Effector memory CD4-positive, alpha-beta T cell (primary cell): ENCODE data around the gene BCLAF3.

Experiments
- DNase-seq, 3 donors: peaks; one replicate each; pipeline ENCODE4 v3.0.0-alpha.2; 2020
- H3K27ac ChIP-seq: 2 replicates; pipeline ENCODE4 v1.7.0; 2013; ENCODE audit warnings: mild to moderate bottlenecking, low read length, moderate library complexity; ENCODE audit not compliant: insufficient read depth, poor library complexity, severe bottlenecking
- H3K27me3 ChIP-seq: replicated peaks from 2 replicates; pipeline ENCODE4 v1.7.0; 2013; ENCODE audit warnings: mild to moderate bottlenecking, low read length; ENCODE audit not compliant: insufficient read depth, control insufficient read depth, poor library complexity, severe bottlenecking
- H3K36me3 ChIP-seq: 2 replicates; pipeline ENCODE4 v1.7.0; 2013; ENCODE audit warnings: mild to moderate bottlenecking, low read length, moderate library complexity; ENCODE audit not compliant: control insufficient read depth, insufficient read depth
- H3K4me1 ChIP-seq: 2 replicates; pipeline ENCODE4 v1.7.0; 2013; ENCODE audit warnings: low read length, mild to moderate bottlenecking; ENCODE audit not compliant: control insufficient read depth, insufficient read depth, poor library complexity, severe bottlenecking
- H3K4me3 ChIP-seq: 2 replicates; pipeline ENCODE4 v1.7.0; 2013; ENCODE audit warnings: low read length, low read depth, mild to moderate bottlenecking; ENCODE audit not compliant: insufficient read depth, poor library complexity, severe bottlenecking
- H3K9me3 ChIP-seq: 2 replicates; pipeline ENCODE4 v1.7.0; 2013; ENCODE audit warnings: mild to moderate bottlenecking, low read length, moderate library complexity; ENCODE audit not compliant: control insufficient read depth

Gene BCLAF3

GRCh38 chrX:20015422-20015821 is 24.6 kb upstream of the BCLAF3 start:
- Histone ChIP-seq H3K27ac (no peak overlapping the region), H3K27me3 (no peaks in the 10 kb centered on the region), H3K9me3 (no peaks in the 10 kb centered on the region), H3K4me3 (no peak overlapping the region), H3K4me1 (no peaks in the 10 kb centered on the region), H3K36me3 (no peaks in the 10 kb centered on the region)
- no peak for DNase-seq

- no peaks in the 10 kb centered on the region for H3K27me3 ChIP-seq
These were observed 20.7 kb upstream of the BCLAF3 start for GRCh38 chrX:20011608-20012007.

GRCh38 chrX:20007962-20008622 is 17.2 kb upstream of the BCLAF3 start:
- Histone ChIP-seq H3K9me3 (no peaks in the 10 kb centered on the region), H3K27ac (no peak overlapping the region), H3K27me3 (no peaks in the 10 kb centered on the region), H3K4me3 (no peak overlapping the region), H3K4me1 (no peaks in the 10 kb centered on the region), H3K36me3 (no peaks in the 10 kb centered on the region)
- DNase-seq, result no peak

More at GRCh38 chrX:20011608-20012007, 20.7 kb upstream of the BCLAF3 start:
- no peak for DNase-seq
- H3K4me1 ChIP-seq, result no peaks in the 10 kb centered on the region
- no peaks in the 10 kb centered on the region for H3K36me3 ChIP-seq
- no peak overlapping the region for H3K4me3 ChIP-seq
- H3K27ac ChIP-seq, result no peak overlapping the region
- no peaks in the 10 kb centered on the region for H3K9me3 ChIP-seq

- Histone ChIP-seq H3K36me3 (no peaks in the 10 kb centered on the region), H3K27me3 (no peaks in the 10 kb centered on the region), H3K4me1 (no peaks in the 10 kb centered on the region), H3K9me3 (no peaks in the 10 kb centered on the region), H3K27ac (no peak overlapping the region), H3K4me3 (no peak overlapping the region)
- no peak for DNase-seq
These were observed 15.0 kb upstream of the BCLAF3 start for GRCh38 chrX:20005883-20006282.

- H3K36me3 ChIP-seq, result no peaks in the 10 kb centered on the region
- H3K4me3 ChIP-seq, result no peak overlapping the region
- H3K27me3 ChIP-seq, result no peaks in the 10 kb centered on the region
- no peaks in the 10 kb centered on the region for H3K4me1 ChIP-seq
- no peaks in the 10 kb centered on the region for H3K9me3 ChIP-seq
- no peak for DNase-seq
- H3K27ac ChIP-seq, result no peak overlapping the region
These were observed 10.7 kb upstream of the BCLAF3 start for GRCh38 chrX:20001588-20001987.

- no peaks in the 10 kb centered on the region for H3K4me1 ChIP-seq
- no peaks in the 10 kb centered on the region for H3K9me3 ChIP-seq
- H3K27ac ChIP-seq, result peak overlapping the region; percentile 62
- H3K4me3 ChIP-seq, result peak overlapping the region; percentile 48
- no peak for DNase-seq
- no peaks in the 10 kb centered on the region for H3K36me3 ChIP-seq
- no peaks in the 10 kb centered on the region for H3K27me3 ChIP-seq
These were observed 473 bp upstream of the BCLAF3 start for GRCh38 chrX:19991350-19991718.

GRCh38 chrX:19990151-19990555 is 708 bp downstream of the BCLAF3 start:
- H3K4me3 ChIP-seq, result peak overlapping the region; percentile 72
- H3K27ac ChIP-seq, result peak overlapping the region; percentile 68
- no peaks in the 10 kb centered on the region for H3K4me1 ChIP-seq
- H3K9me3 ChIP-seq, result no peaks in the 10 kb centered on the region
- H3K36me3 ChIP-seq, result no peaks in the 10 kb centered on the region
- no peaks in the 10 kb centered on the region for H3K27me3 ChIP-seq
- DNase-seq, result no peak

GRCh38 chrX:19987856-19988255 is 3.0 kb downstream of the BCLAF3 start:
- Histone ChIP-seq H3K36me3 (no peaks in the 10 kb centered on the region), H3K27ac (no peak overlapping the region), H3K4me1 (no peaks in the 10 kb centered on the region), H3K9me3 (no peaks in the 10 kb centered on the region), H3K27me3 (no peaks in the 10 kb centered on the region), H3K4me3 (no peak overlapping the region)
- DNase-seq, result no peak

GRCh38 chrX:19986531-19986930 is 4.3 kb downstream of the BCLAF3 start:
- Histone ChIP-seq H3K27ac (no peak overlapping the region), H3K27me3 (no peaks in the 10 kb centered on the region), H3K4me3 (no peak overlapping the region), H3K36me3 (no peaks in the 10 kb centered on the region), H3K4me1 (no peaks in the 10 kb centered on the region), H3K9me3 (no peaks in the 10 kb centered on the region)
- DNase-seq, result no peak

- Histone ChIP-seq H3K27ac (no peak overlapping the region), H3K9me3 (no peaks in the 10 kb centered on the region), H3K4me1 (no peaks in the 10 kb centered on the region), H3K36me3 (no peaks in the 10 kb centered on the region), H3K4me3 (no peak overlapping the region), H3K27me3 (no peaks in the 10 kb centered on the region)
- DNase-seq, result no peak
These were observed 8.9 kb downstream of the BCLAF3 start for GRCh38 chrX:19981947-19982346.
